ENCODE data around the gene MOCOS. TPM values are rescaled to one million over a fixed set of nuclear protein-coding genes. Genes with fewer than 3 reads are reported as not detected.

Gene MOCOS
- total and polyA plus RNA-seq, 2 experiments from 2014 or later, result 0.27 to 0.60 TPM

DNA sequence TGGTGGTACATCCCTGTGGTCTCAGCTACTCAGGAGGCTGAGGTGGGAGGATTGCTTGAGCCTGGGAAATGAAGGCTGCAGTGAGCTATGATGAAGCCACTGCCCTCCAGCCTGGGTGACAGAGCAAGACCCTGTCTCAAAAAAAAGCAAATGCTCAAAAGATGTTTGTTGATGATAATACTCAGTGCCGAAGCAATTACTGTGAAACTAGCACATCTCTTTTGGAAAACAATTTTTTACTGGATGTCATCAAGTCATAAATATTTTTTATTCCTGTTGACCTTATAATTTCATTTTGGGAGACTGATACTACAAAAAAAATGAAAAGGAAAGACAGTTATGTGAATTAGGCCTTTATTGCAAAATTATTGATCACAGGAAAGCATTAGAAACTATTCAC lies 75.7 kb downstream of the MOCOS start:
- DNase-seq (ENCODE audit: low read depth in 1 of 2, low spot score in 1 of 2), result no peak
- Histone ChIP-seq H3K36me3 (no peaks in the 10 kb centered on the region), H3K4me1 (ENCODE audit: low read depth) (peaks cover 30% of the 10 kb centered on the region), H3K27me3 (no peaks in the 10 kb centered on the region), H3K27ac (no peak overlapping the region), H3K4me3 (no peak overlapping the region), H3K9me3 (ENCODE audit: low read depth) (no peaks in the 10 kb centered on the region)
- TF ChIP-seq, protein P1, sequence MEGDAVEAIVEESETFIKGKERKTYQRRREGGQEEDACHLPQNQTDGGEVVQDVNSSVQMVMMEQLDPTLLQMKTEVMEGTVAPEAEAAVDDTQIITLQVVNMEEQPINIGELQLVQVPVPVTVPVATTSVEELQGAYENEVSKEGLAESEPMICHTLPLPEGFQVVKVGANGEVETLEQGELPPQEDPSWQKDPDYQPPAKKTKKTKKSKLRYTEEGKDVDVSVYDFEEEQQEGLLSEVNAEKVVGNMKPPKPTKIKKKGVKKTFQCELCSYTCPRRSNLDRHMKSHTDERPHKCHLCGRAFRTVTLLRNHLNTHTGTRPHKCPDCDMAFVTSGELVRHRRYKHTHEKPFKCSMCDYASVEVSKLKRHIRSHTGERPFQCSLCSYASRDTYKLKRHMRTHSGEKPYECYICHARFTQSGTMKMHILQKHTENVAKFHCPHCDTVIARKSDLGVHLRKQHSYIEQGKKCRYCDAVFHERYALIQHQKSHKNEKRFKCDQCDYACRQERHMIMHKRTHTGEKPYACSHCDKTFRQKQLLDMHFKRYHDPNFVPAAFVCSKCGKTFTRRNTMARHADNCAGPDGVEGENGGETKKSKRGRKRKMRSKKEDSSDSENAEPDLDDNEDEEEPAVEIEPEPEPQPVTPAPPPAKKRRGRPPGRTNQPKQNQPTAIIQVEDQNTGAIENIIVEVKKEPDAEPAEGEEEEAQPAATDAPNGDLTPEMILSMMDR (IDR thresholded peaks at IDR 0.05; ENCODE audit: low read depth, low read length), result no peak

GRCh38 chr18:36264283-36264682 lies 77.0 kb downstream of the MOCOS start:
- no peaks in the 10 kb centered on the region for H3K9me3 ChIP-seq (ENCODE audit: low read depth)
- H3K4me3 ChIP-seq, result no peak overlapping the region
- DNase-seq (ENCODE audit: low read depth in 1 of 2, low spot score in 1 of 2), result peak in 1 of 2 donors; percentile 4
- TF ChIP-seq, protein P1 (IDR thresholded peaks at IDR 0.05; ENCODE audit: low read depth, low read length), result no peak
- no peaks in the 10 kb centered on the region for H3K27me3 ChIP-seq
- no peaks in the 10 kb centered on the region for H3K36me3 ChIP-seq
- peak overlapping the region; percentile 79 for H3K27ac ChIP-seq
- peaks cover 30% of the 10 kb centered on the region for H3K4me1 ChIP-seq (ENCODE audit: low read depth)

- peak overlapping the region; percentile 79 for H3K27ac ChIP-seq
Observed at GRCh38 chr18:36265015-36265414, 77.7 kb downstream of the MOCOS start.

GRCh38 chr18:36269157-36269556 lies 81.9 kb downstream of the MOCOS start:
- no peak overlapping the region for H3K27ac ChIP-seq

More at GRCh38 chr18:36265015-36265414, 77.7 kb downstream of the MOCOS start:
- Histone ChIP-seq H3K9me3 (ENCODE audit: low read depth) (no peaks in the 10 kb centered on the region), H3K4me1 (ENCODE audit: low read depth) (peaks cover 30% of the 10 kb centered on the region), H3K36me3 (no peaks in the 10 kb centered on the region), H3K27me3 (no peaks in the 10 kb centered on the region), H3K4me3 (no peak overlapping the region)
- TF ChIP-seq, protein P1 (IDR thresholded peaks at IDR 0.05; ENCODE audit: low read depth, low read length), result no peak
- peak; percentile 43 to 78 for DNase-seq (ENCODE audit: low read depth in 1 of 2, low spot score in 1 of 2)

GRCh38 chr18:36271153-36271552 lies 83.9 kb downstream of the MOCOS start:
- Histone ChIP-seq H3K4me3 (no peak overlapping the region), H3K9me3 (ENCODE audit: low read depth) (no peaks in the 10 kb centered on the region), H3K27ac (no peak overlapping the region), H3K4me1 (ENCODE audit: low read depth) (peaks cover 6% of the 10 kb centered on the region), H3K36me3 (no peaks in the 10 kb centered on the region), H3K27me3 (no peaks in the 10 kb centered on the region)
- no peak for DNase-seq (ENCODE audit: low read depth in 1 of 2, low spot score in 1 of 2)
- TF ChIP-seq, protein P1 (IDR thresholded peaks at IDR 0.05; ENCODE audit: low read depth, low read length), result no peak

More at GRCh38 chr18:36269157-36269556, 81.9 kb downstream of the MOCOS start:
- DNase-seq (ENCODE audit: low read depth in 1 of 2, low spot score in 1 of 2), result no peak
- no peaks in the 10 kb centered on the region for H3K9me3 ChIP-seq (ENCODE audit: low read depth)
- H3K4me1 ChIP-seq (ENCODE audit: low read depth), result peaks cover 23% of the 10 kb centered on the region
- TF ChIP-seq, protein P1 (IDR thresholded peaks at IDR 0.05; ENCODE audit: low read depth, low read length), result no peak
- H3K27me3 ChIP-seq, result no peaks in the 10 kb centered on the region
- H3K36me3 ChIP-seq, result no peaks in the 10 kb centered on the region
- H3K4me3 ChIP-seq, result no peak overlapping the region

DNA sequence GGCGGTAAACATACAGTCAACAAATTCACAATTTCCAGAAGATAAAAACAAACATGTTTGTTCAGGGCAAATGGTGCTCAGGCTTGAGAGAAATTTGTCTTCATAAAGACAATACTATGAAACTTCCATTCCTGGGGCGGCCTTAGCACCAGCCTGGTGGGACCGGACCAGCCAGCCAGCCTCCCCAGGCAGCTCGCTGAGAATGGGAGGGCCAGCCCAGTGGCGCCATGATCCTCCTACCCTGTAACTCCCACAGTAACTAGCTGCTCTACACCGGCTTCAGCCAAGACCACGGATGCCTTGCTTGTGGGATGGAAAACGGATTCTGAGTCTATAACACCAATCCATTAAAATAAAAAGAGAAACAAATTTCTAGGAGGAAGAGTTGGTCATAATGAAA lies 86.0 kb downstream of the MOCOS start:
- TF ChIP-seq, protein P1 (IDR thresholded peaks at IDR 0.05; ENCODE audit: low read depth, low read length), result no peak
- Histone ChIP-seq H3K4me3 (no peak overlapping the region), H3K27me3 (no peaks in the 10 kb centered on the region), H3K4me1 (ENCODE audit: low read depth) (no peaks in the 10 kb centered on the region), H3K27ac (no peak overlapping the region), H3K9me3 (ENCODE audit: low read depth) (no peaks in the 10 kb centered on the region), H3K36me3 (no peaks in the 10 kb centered on the region)
- DNase-seq (ENCODE audit: low read depth in 1 of 2, low spot score in 1 of 2), result no peak
